Breast epithelium (tissue), 3 donors: Measurements from ENCODE around the gene DIO1.

Experiments used
- POLR2A ChIP-seq: fragments of 450-650 bp; IDR thresholded peaks from one replicate; pipeline ENCODE4 v1.6.1; 2016; ENCODE audit warnings: antibody characterized with exemption, mild to moderate bottlenecking, moderate library complexity
- POLR2AphosphoS5 ChIP-seq, 3 donors: sonication (generic); formaldehyde crosslinking; IDR thresholded peaks; one replicate each; pipeline ENCODE4 v1.6.1; 2017; ENCODE audit warnings: antibody characterized with exemption in 3 of 3
- TF ChIP-seq, protein P1 (sequence below), 3 donors: fragments of 450-650 bp; IDR thresholded peaks; one replicate each; pipeline ENCODE4 v1.5.1; 2016 to 2017; ENCODE audit warnings: antibody characterized with exemption in 3 of 3, mild to moderate bottlenecking in 3 of 3, moderate library complexity in 3 of 3

DNA sequence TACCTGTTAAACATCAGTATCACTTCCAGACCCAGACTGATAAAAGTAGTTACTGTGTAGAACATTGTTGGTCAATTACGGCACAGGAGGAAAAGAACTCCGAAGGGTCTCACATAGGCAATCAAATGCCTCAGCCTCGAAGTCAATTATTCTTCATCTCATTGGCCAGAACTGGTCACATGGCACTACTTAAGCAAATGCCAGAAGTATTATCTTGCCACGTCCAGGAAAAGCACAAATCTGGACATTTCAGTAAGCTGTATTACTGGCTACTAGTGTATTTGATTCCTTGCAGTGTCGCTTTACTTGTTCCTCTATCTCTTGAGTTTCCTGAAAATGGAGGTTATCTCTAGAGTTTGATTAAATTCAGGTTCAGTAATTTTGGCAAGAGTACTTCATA lies 24.4 kb downstream of the DIO1 start:
- TF ChIP-seq POLR2A (no peak), POLR2AphosphoS5 (IDR thresholded peaks at IDR 0.05) (no peak)
- TF ChIP-seq, protein P1, sequence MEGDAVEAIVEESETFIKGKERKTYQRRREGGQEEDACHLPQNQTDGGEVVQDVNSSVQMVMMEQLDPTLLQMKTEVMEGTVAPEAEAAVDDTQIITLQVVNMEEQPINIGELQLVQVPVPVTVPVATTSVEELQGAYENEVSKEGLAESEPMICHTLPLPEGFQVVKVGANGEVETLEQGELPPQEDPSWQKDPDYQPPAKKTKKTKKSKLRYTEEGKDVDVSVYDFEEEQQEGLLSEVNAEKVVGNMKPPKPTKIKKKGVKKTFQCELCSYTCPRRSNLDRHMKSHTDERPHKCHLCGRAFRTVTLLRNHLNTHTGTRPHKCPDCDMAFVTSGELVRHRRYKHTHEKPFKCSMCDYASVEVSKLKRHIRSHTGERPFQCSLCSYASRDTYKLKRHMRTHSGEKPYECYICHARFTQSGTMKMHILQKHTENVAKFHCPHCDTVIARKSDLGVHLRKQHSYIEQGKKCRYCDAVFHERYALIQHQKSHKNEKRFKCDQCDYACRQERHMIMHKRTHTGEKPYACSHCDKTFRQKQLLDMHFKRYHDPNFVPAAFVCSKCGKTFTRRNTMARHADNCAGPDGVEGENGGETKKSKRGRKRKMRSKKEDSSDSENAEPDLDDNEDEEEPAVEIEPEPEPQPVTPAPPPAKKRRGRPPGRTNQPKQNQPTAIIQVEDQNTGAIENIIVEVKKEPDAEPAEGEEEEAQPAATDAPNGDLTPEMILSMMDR (IDR thresholded peaks at IDR 0.05), result no peak
